ENCODE measurements around the gene STX3.
A peak's percentile ranks its signal among the peaks of the same experiment; 100 is the strongest.

- TF ChIP-seq CTCF (IDR thresholded peaks at IDR 0.05 in 8 of 11, conservative IDR thresholded peaks at IDR 0.05 in 3 of 11) (no peak), POLR2A (IDR thresholded peaks at IDR 0.05) (no peak), POLR2AphosphoS5 (IDR thresholded peaks at IDR 0.05) (peak in 2 of 3 donors; percentile 11 to 57)
Observed at GRCh38 chr11:59755701-59756557, 753 bp downstream of the STX3 start.

Measured in spleen (tissue), 7 donors.